NCI-H345 (cell line): ENCODE measurements around the gene AGK.
"Not testable (repeated sequence)": the region's sequence is repeated elsewhere in the genome, so short reads cannot be mapped to it uniquely, and the experiment has no call there.

Experiments used
- DNase-seq: peaks from one replicate; lab custom pipeline; 2025; lab: John Stamatoyannopoulos, UW

The AGK gene

GRCh38 chr7:141557360-141557759 is 6.2 kb downstream of the AGK start:
- no peak for DNase-seq

GRCh38 chr7:141557831-141558531 is 6.8 kb downstream of the AGK start:
- DNase-seq: not testable (repeated sequence)

GRCh38 chr7:141558544-141559183 is 7.5 kb downstream of the AGK start:
- peak; percentile 94 for DNase-seq

- no peak for DNase-seq
These were observed 8.8 kb downstream of the AGK start for GRCh38 chr7:141559961-141560360.

- DNase-seq: no peak
These were observed 10.8 kb downstream of the AGK start for GRCh38 chr7:141562036-141562435.

GRCh38 chr7:141562543-141562942 is 11.3 kb downstream of the AGK start:
- no peak for DNase-seq

GRCh38 chr7:141562972-141563371 is 11.8 kb downstream of the AGK start:
- DNase-seq: no peak

GRCh38 chr7:141563956-141564623 is 12.9 kb downstream of the AGK start:
- no peak for DNase-seq

- DNase-seq: no peak
These were observed 16.2 kb downstream of the AGK start for GRCh38 chr7:141567432-141567831.

- no peak for DNase-seq
These were observed 17.0 kb downstream of the AGK start for GRCh38 chr7:141568227-141568626.

- DNase-seq: no peak
These were observed 19.8 kb downstream of the AGK start for GRCh38 chr7:141571059-141571458.

GRCh38 chr7:141572175-141572574 is 21.0 kb downstream of the AGK start:
- no peak for DNase-seq

- DNase-seq: no peak
These were observed 22.3 kb downstream of the AGK start for GRCh38 chr7:141573511-141573910.

- no peak for DNase-seq
These were observed 24.0 kb downstream of the AGK start for GRCh38 chr7:141575164-141575563.

GRCh38 chr7:141575654-141576448 is 24.6 kb downstream of the AGK start:
- no peak for DNase-seq

GRCh38 chr7:141577043-141577839 is 26.0 kb downstream of the AGK start:
- no peak for DNase-seq

GRCh38 chr7:141579953-141580352 is 28.7 kb downstream of the AGK start:
- DNase-seq: not testable (repeated sequence)

GRCh38 chr7:141582063-141582462 is 30.9 kb downstream of the AGK start:
- DNase-seq: not testable (repeated sequence)

GRCh38 chr7:141584935-141585334 is 33.7 kb downstream of the AGK start:
- no peak for DNase-seq

- no peak for DNase-seq
These were observed 34.6 kb downstream of the AGK start for GRCh38 chr7:141585592-141586510.
